Breast epithelium (tissue), 4 donors: ENCODE measurements around the gene BRMS1L. TPM values are rescaled to one million over a fixed set of nuclear protein-coding genes. Genes with fewer than 3 reads are reported as not detected.

Source experiments
- DNase-seq, 2 donors: peaks; one replicate each; pipeline ENCODE4 v3.0.0-alpha.2; 2019; ENCODE audit warnings: low spot score in 2 of 2
- H3K27ac ChIP-seq, 2 donors: fragments of 200-600 bp; sonication (generic) in 1 of 2; one replicate each; pipeline ENCODE4 v1.5.1; 2016 to 2019; ENCODE audit warnings: mild to moderate bottlenecking in 1 of 2
- H3K27me3 ChIP-seq, 2 donors: fragments of 200-600 bp; sonication (generic) in 1 of 2; one replicate each; pipeline versions ENCODE4 v1.5.1 to v1.6.0; 2017 to 2019; ENCODE audit warnings: control low read depth in 1 of 2, mild to moderate bottlenecking in 1 of 2
- H3K36me3 ChIP-seq: fragments of 200-600 bp; one replicate; pipeline ENCODE4 v1.5.1; 2019
- H3K4me1 ChIP-seq, 2 donors: fragments of 200-600 bp; sonication (generic); one replicate each; pipeline ENCODE4 v1.5.1; 2016 to 2019; ENCODE audit warnings: control low read depth in 1 of 2
- H3K4me3 ChIP-seq, 3 donors: fragments of 200-600 bp; sonication (generic); 1 replicate in 2 of 3; 2 replicates in 1 of 3; pipeline ENCODE4 v1.5.1; 2016 to 2019; ENCODE audit warnings: mild to moderate bottlenecking in 3 of 3, moderate library complexity in 2 of 3
- H3K9me3 ChIP-seq, 2 donors: fragments of 200-600 bp; sonication (generic) in 1 of 2; one replicate each; pipeline ENCODE4 v1.5.1; 2016 to 2019; ENCODE audit warnings: control low read depth in 1 of 2
- CTCF ChIP-seq, 3 donors: fragments of 450-650 bp; IDR thresholded peaks; one replicate each; pipeline ENCODE4 v1.5.1; 2016 to 2017; ENCODE audit warnings: antibody characterized with exemption in 3 of 3, mild to moderate bottlenecking in 3 of 3, moderate library complexity in 3 of 3
- POLR2A ChIP-seq: fragments of 450-650 bp; IDR thresholded peaks from one replicate; pipeline ENCODE4 v1.6.1; 2016; ENCODE audit warnings: antibody characterized with exemption, mild to moderate bottlenecking, moderate library complexity
- POLR2AphosphoS5 ChIP-seq, 3 donors: sonication (generic); formaldehyde crosslinking; IDR thresholded peaks; one replicate each; pipeline ENCODE4 v1.6.1; 2017; ENCODE audit warnings: antibody characterized with exemption in 3 of 3
- intact Hi-C: fragments of 100-400 bp; cut with DNase I; formaldehyde crosslinking; loops from one replicate; pipeline ENCODE4 v1.15.1; 2023; ENCODE audit warnings: low total_unique reads
- total RNA-seq, 3 donors: library from RNA; depleted of rRNA; stranded (reverse); fragments of >200 nt; gene quantifications; one replicate each; pipeline ENCODE4 v1.1.0, GENCODE V29; 2016

The BRMS1L gene
- total RNA-seq, 3 donors from 2014 or later, result 5.9 to 9.1 (median 7.5) TPM

- Histone ChIP-seq H3K4me1 (no peaks in the 10 kb centered on the region), H3K4me3 (no peak overlapping the region), H3K36me3 (no peaks in the 10 kb centered on the region), H3K9me3 (no peaks in the 10 kb centered on the region), H3K27ac (no peak overlapping the region), H3K27me3 (no peaks in the 10 kb centered on the region)
- intact Hi-C loops, result no loop called here
- DNase-seq, result no peak
- TF ChIP-seq POLR2A (no peak), POLR2AphosphoS5 (IDR thresholded peaks at IDR 0.05) (no peak), CTCF (IDR thresholded peaks at IDR 0.05) (no peak)
These were observed 41.1 kb downstream of the BRMS1L start for GRCh38 chr14:35867280-35867629.

GRCh38 chr14:35875296-35875695 lies 49.2 kb downstream of the BRMS1L start:
- Histone ChIP-seq H3K9me3 (no peaks in the 10 kb centered on the region), H3K4me3 (no peak overlapping the region), H3K36me3 (no peaks in the 10 kb centered on the region), H3K27me3 (no peaks in the 10 kb centered on the region), H3K4me1 (no peaks in the 10 kb centered on the region), H3K27ac (no peak overlapping the region)
- DNase-seq, result no peak
- intact Hi-C loops, result no loop called here
- TF ChIP-seq POLR2AphosphoS5 (IDR thresholded peaks at IDR 0.05) (no peak), POLR2A (no peak), CTCF (IDR thresholded peaks at IDR 0.05) (no peak)

GRCh38 chr14:35877276-35877675 lies 51.1 kb downstream of the BRMS1L start:
- intact Hi-C loops, result no loop called here
- Histone ChIP-seq H3K36me3 (no peaks in the 10 kb centered on the region), H3K4me1 (no peaks in the 10 kb centered on the region), H3K27ac (no peak overlapping the region), H3K9me3 (no peaks in the 10 kb centered on the region), H3K27me3 (no peaks in the 10 kb centered on the region), H3K4me3 (no peak overlapping the region)
- TF ChIP-seq CTCF (IDR thresholded peaks at IDR 0.05) (no peak), POLR2AphosphoS5 (IDR thresholded peaks at IDR 0.05) (no peak), POLR2A (no peak)
- no peak for DNase-seq

GRCh38 chr14:35878272-35879150 lies 52.4 kb downstream of the BRMS1L start:
- TF ChIP-seq POLR2AphosphoS5 (IDR thresholded peaks at IDR 0.05) (no peak), POLR2A (no peak), CTCF (IDR thresholded peaks at IDR 0.05) (no peak)
- Histone ChIP-seq H3K27me3 (no peaks in the 10 kb centered on the region), H3K36me3 (no peaks in the 10 kb centered on the region), H3K27ac (no peak overlapping the region), H3K9me3 (no peaks in the 10 kb centered on the region), H3K4me1 (no peaks in the 10 kb centered on the region), H3K4me3 (no peak overlapping the region)
- DNase-seq, result no peak
- intact Hi-C loops, result no loop called here

GRCh38 chr14:35879151-35879648 lies 53.1 kb downstream of the BRMS1L start:
- H3K36me3 ChIP-seq, result no peaks in the 10 kb centered on the region
- H3K27ac ChIP-seq, result no peak overlapping the region
- no peaks in the 10 kb centered on the region for H3K4me1 ChIP-seq
- H3K27me3 ChIP-seq, result no peaks in the 10 kb centered on the region
- TF ChIP-seq POLR2A (no peak), POLR2AphosphoS5 (IDR thresholded peaks at IDR 0.05) (no peak), CTCF (IDR thresholded peaks at IDR 0.05) (no peak)
- intact Hi-C loops, result no loop called here
- DNase-seq, result no peak
- H3K9me3 ChIP-seq, result no peaks in the 10 kb centered on the region
- H3K4me3 ChIP-seq, result no peak overlapping the region
